HepG2 (cell line): ENCODE results near the gene CLRN3. TPM values are rescaled to one million over a fixed set of nuclear protein-coding genes. Genes with fewer than 3 reads are reported as not detected.
A peak's percentile ranks its signal among the peaks of the same experiment; 100 is the strongest.

ENCODE experiments used
- ATAC-seq: fragments of 200-7000 bp; cut with Tn5 transposase; 3 replicates; pipeline ENCODE4 v1.9.1; 2020; ENCODE audit warnings: mild to moderate bottlenecking, moderate library complexity
- BruUV-seq: library from RNA; stranded (reverse); fragments of 400-500 nt; replicated peaks from 2 replicates; lab custom pipeline; 2021; lab: Mats Ljungman, UMichigan
- CTCF ChIA-PET: fragments of 300-600 bp; formaldehyde crosslinking; extraction: SDS; loops from one replicate; lab custom pipeline; 2021; ENCODE audit warnings: low total read pairs, inconsistent platforms, low intra/inter-chr PET ratio; lab: Yijun Ruan, JAX
- POLR2A ChIA-PET: fragments of 350-600 bp; sonication (Branson Sonifier 250); formaldehyde crosslinking; loops from one replicate; lab custom pipeline; 2020; ENCODE audit warnings: antibody characterized with exemption, inconsistent platforms; lab: Yijun Ruan, JAX
- DNase-seq: peaks from one replicate; pipeline ENCODE4 v3.0.0-alpha.2; 2015; ENCODE audit warnings: low spot score
- FAIRE-seq: peaks from 3 replicates; lab custom pipeline; 2011; peaks lifted over from hg19 to GRCh38; lab: Jason Lieb, UNC
- H2AFZ ChIP-seq: one replicate; pipeline ENCODE4 v1.6.1; 2011; ENCODE audit warnings: low read length, inconsistent platforms
- H3K27ac ChIP-seq: fragments of 300-600 bp; 3 replicates; pipeline ENCODE4 v1.8.0; 2011; ENCODE audit warnings: mixed run types, mild to moderate bottlenecking, mixed read lengths, low read length, inconsistent platforms; ENCODE audit not compliant: insufficient read depth; ENCODE audit errors: extremely low read length
- H3K27me3 ChIP-seq, 2 experiments: fragments of 200-600 bp in 1 of 2; 2 replicates in 1 of 2; 3 replicates in 1 of 2; pipeline versions ENCODE4 v1.6.0 to v1.8.0; 2011; ENCODE audit warnings: low read length in 2 of 2, mild to moderate bottlenecking in 2 of 2, moderate library complexity in 2 of 2, inconsistent platforms in 1 of 2; ENCODE audit not compliant: insufficient read depth in 2 of 2, control insufficient read depth in 1 of 2
- H3K36me3 ChIP-seq, 2 experiments: fragments of 200-600 bp in 1 of 2; replicated peaks in 1 of 2; 2 replicates in 1 of 2; 3 replicates in 1 of 2; pipeline versions ENCODE4 v1.5.1 to v1.8.0; 2011; ENCODE audit warnings: low read length in 2 of 2, inconsistent platforms in 1 of 2; ENCODE audit not compliant: insufficient read depth in 2 of 2, control insufficient read depth in 1 of 2
- H3K4me1 ChIP-seq: 2 replicates; pipeline ENCODE4 v1.5.1; 2012; ENCODE audit warnings: low read length, inconsistent platforms; ENCODE audit not compliant: insufficient read depth
- H3K4me2 ChIP-seq: 2 replicates; pipeline ENCODE4 v1.6.0; 2011; ENCODE audit warnings: low read depth, low read length, inconsistent platforms
- H3K4me3 ChIP-seq, 3 experiments: fragments of 200-600 bp in 1 of 3; sonication (generic), shearing (Covaris generic) in 1 of 3; replicated peaks in 1 of 3; 2 replicates each; pipeline ENCODE4 v1.5.1; 2011 to 2016; ENCODE audit warnings: low read length in 3 of 3, inconsistent platforms in 2 of 3, low read depth in 2 of 3, mild to moderate bottlenecking in 2 of 3, control low read depth in 1 of 3, mixed read lengths in 1 of 3; ENCODE audit not compliant: insufficient read depth in 1 of 3
- H3K79me2 ChIP-seq: one replicate; pipeline ENCODE4 v1.6.1; 2011; ENCODE audit warnings: low read length, inconsistent platforms; ENCODE audit not compliant: insufficient read depth
- H3K9ac ChIP-seq: 2 replicates; pipeline ENCODE4 v1.6.0; 2011; ENCODE audit warnings: mild to moderate bottlenecking, low read depth, low read length, inconsistent platforms; ENCODE audit not compliant: insufficient read depth
- H3K9me3 ChIP-seq: 2 replicates; pipeline ENCODE4 v1.5.1; 2012; ENCODE audit warnings: mild to moderate bottlenecking, low read length
- H4K20me1 ChIP-seq: 2 replicates; pipeline ENCODE4 v1.6.0; 2011; ENCODE audit warnings: inconsistent platforms, mild to moderate bottlenecking, low read length, moderate library complexity; ENCODE audit not compliant: insufficient read depth
- AGO2 ChIP-seq: fragments of 200-400 bp; formaldehyde crosslinking; optimal IDR thresholded peaks from 2 replicates; pipeline ENCODE3; 2017; ENCODE audit warnings: mild to moderate bottlenecking, low read depth, low read length, moderate library complexity
- CREB1 ChIP-seq, 2 experiments: fragments of 450-650 bp in 1 of 2; IDR thresholded peaks; 2 replicates each; pipeline ENCODE4 v1.6.1; 2016 to 2017; ENCODE audit warnings: control low read depth in 1 of 2, mild to moderate bottlenecking in 1 of 2, missing compliant biosample characterization in 1 of 2, missing genetic modification characterization in 1 of 2
- FOXA1 ChIP-seq, 2 experiments: fragments of 450-650 bp in 1 of 2; sonication (generic) in 1 of 2; formaldehyde crosslinking in 1 of 2; IDR thresholded peaks; 2 replicates each; pipeline versions ENCODE4 v1.4.0 to v1.6.1; 2016 to 2020; ENCODE audit warnings: missing genetic modification reagents in 1 of 2
- IKZF1 ChIP-seq: fragments of 450-650 bp; IDR thresholded peaks from 2 replicates; pipeline ENCODE4 v1.7.1; 2016
- MTF2 ChIP-seq: sonication (generic); formaldehyde crosslinking; IDR thresholded peaks from 2 replicates; pipeline ENCODE4 v1.5.0; 2020; ENCODE audit warnings: missing genetic modification reagents, borderline replicate concordance
- NFKB2 ChIP-seq: sonication (generic); formaldehyde crosslinking; IDR thresholded peaks from 2 replicates; pipeline ENCODE4 v1.4.0; 2020; ENCODE audit warnings: missing genetic modification reagents, borderline replicate concordance
- PCBP1 ChIP-seq: fragments of 200-400 bp; formaldehyde crosslinking; IDR thresholded peaks from 2 replicates; pipeline ENCODE4 v1.6.1; 2017; ENCODE audit warnings: mild to moderate bottlenecking, low read depth, low read length, borderline replicate concordance
- PRMT3 ChIP-seq: sonication (generic); formaldehyde crosslinking; IDR thresholded peaks from 2 replicates; pipeline ENCODE4 v1.8.1; 2022; ENCODE audit warnings: low read depth, mild to moderate bottlenecking, moderate library complexity, missing genetic modification reagents, borderline replicate concordance
- RFXAP ChIP-seq: sonication (generic); formaldehyde crosslinking; IDR thresholded peaks from 2 replicates; pipeline ENCODE4 v1.4.0; 2020; ENCODE audit warnings: missing genetic modification reagents, borderline replicate concordance
- ZBTB7B ChIP-seq: sonication (generic); formaldehyde crosslinking; IDR thresholded peaks from 2 replicates; pipeline ENCODE4 v1.4.0; 2020; ENCODE audit warnings: missing genetic modification reagents
- ZSCAN9 ChIP-seq: IDR thresholded peaks from 2 replicates; pipeline ENCODE4 v1.6.1; 2016; ENCODE audit warnings: borderline replicate concordance
- WGBS: methylation state at CpG from one replicate; pipeline ENCODE4 v1.1.6; 2017; ENCODE audit warnings: low lambda C conversion rate; 5-methylcytosine and 5-hydroxymethylcytosine counted together
- in situ Hi-C: cut with HindIII; loops from 2 replicates; pipeline ENCODE4 v1.10.0; 2017; ENCODE audit warnings: low pct_unique_long_range_greater_than_20kb; ENCODE audit not compliant: extremely low pct_ligation_motif_present
- intact Hi-C: fragments of 100-400 bp; cut with micrococcal nuclease; formaldehyde crosslinking; loops from one replicate; pipeline ENCODE4 v1.10.0; 2022; ENCODE audit not compliant: unreplicated experiment
- polyA plus RNA-seq, 8 experiments: library from polyadenylated mRNA; depleted of rRNA in 3 of 8; stranded (reverse) in 7 of 8; unstranded in 1 of 8; fragments of >200 nt; fragmentation: Illumina TruSeq in 4 of 8; extraction: Trizol in 4 of 8; gene quantifications; 2 replicates each; pipeline versions ENCODE4 v1.2.1 to v1.2.3, GENCODE V29; 2011 to 2016; ENCODE audit warnings: low read depth in 4 of 8, missing spikeins in 1 of 8, mixed read lengths in 1 of 8; ENCODE audit not compliant: insufficient read depth in 1 of 8
- total RNA-seq, 5 experiments: library from RNA; depleted of rRNA; stranded (reverse); fragments of >200 nt; fragmentation: Illumina TruSeq; extraction: Trizol; gene quantifications; 2 replicates each; pipeline ENCODE4 v1.2.3, GENCODE V29; 2016; ENCODE audit warnings: low read depth in 1 of 5
- TF ChIP-seq, protein P1 (sequence below): IDR thresholded peaks from 2 replicates; pipeline ENCODE4 v1.6.1; 2016; ENCODE audit warnings: low read depth

The CLRN3 gene
- total and polyA plus RNA-seq, 2 of the 13 experiments (the other 11 are each of a cell fraction or from before 2014, with no cell fraction given): not detected

- in situ Hi-C loops: no loop called here
- no peaks in the 10 kb centered on the region for H3K79me2 ChIP-seq
- TF ChIP-seq CREB1 (IDR thresholded peaks at IDR 0.05): 0 out of 2 replicates have a peak, but pooled peaks have one; percentile 29
- no peak for TF ChIP-seq CREB1 (CRISPR knock-in tag; IDR thresholded peaks at IDR 0.05)
- no peak for TF ChIP-seq FOXA1 (IDR thresholded peaks at IDR 0.05)
- TF ChIP-seq FOXA1 (CRISPR knock-in tag; IDR thresholded peaks at IDR 0.05): no peak
- TF ChIP-seq, all 625 proteins: peak for 1
- Histone ChIP-seq H3K4me3 (no peak overlapping the region), H3K4me2 (no peak overlapping the region), H4K20me1 (no peaks in the 10 kb centered on the region), H3K9ac (no peak overlapping the region), H3K36me3 (no peaks in the 10 kb centered on the region), H3K27ac (no peak overlapping the region), H3K9me3 (no peaks in the 10 kb centered on the region), H2AFZ (no peak overlapping the region), H3K27me3 (peaks cover 1 to 13% of the 10 kb centered on the region in 2 experiments; a peak in 3 of 5 replicates), H3K4me1 (no peaks in the 10 kb centered on the region)
- ChIA-PET POLR2A (no interaction called here), CTCF (no interaction called here)
- no TSS peak for BruUV-seq
- FAIRE-seq (no peak), ATAC-seq (no peak), DNase-seq (no peak)
- WGBS: 2% methylated on average over 4 of the region's 4 CpGs
- intact Hi-C loops: no loop called here
Observed at GRCh38 chr10:127836176-127836575, 56.6 kb downstream of the CLRN3 start.

DNA sequence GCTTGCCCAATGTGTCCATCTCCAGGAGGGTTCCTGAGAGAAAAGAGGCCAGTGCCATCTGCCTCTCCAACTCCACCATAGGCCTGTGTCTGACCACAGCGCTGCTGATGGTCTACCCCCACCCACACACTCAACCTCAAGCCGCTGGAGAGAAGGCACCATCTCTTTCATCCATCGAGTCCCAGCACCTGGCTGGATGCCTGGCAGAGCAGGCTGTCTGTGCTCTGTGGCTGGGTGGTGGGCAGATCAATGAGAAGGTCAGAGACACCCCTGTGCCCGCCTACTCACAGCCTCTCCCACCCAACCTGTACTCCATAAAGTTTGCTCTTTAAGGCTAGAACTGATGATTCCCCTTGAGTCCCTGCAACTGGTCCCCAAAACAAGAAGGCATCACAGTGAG, 58.0 kb downstream of the CLRN3 start:
- Histone ChIP-seq H3K9me3 (no peaks in the 10 kb centered on the region), H3K27ac (no peak overlapping the region), H3K4me2 (no peak overlapping the region), H3K27me3 (peaks cover 0 to 15% of the 10 kb centered on the region in 2 experiments; a peak in 2 of 5 replicates), H4K20me1 (no peaks in the 10 kb centered on the region), H3K4me1 (no peaks in the 10 kb centered on the region), H3K9ac (no peak overlapping the region), H3K36me3 (no peaks in the 10 kb centered on the region), H2AFZ (no peak overlapping the region), H3K79me2 (no peaks in the 10 kb centered on the region), H3K4me3 (no peak overlapping the region)
- DNase-seq (no peak), FAIRE-seq (no peak), ATAC-seq (no peak)
- BruUV-seq: no TSS peak
- ChIA-PET POLR2A (no interaction called here), CTCF (no interaction called here)
- intact Hi-C loops (no loop called here), in situ Hi-C loops (no loop called here)
- TF ChIP-seq, protein P1, sequence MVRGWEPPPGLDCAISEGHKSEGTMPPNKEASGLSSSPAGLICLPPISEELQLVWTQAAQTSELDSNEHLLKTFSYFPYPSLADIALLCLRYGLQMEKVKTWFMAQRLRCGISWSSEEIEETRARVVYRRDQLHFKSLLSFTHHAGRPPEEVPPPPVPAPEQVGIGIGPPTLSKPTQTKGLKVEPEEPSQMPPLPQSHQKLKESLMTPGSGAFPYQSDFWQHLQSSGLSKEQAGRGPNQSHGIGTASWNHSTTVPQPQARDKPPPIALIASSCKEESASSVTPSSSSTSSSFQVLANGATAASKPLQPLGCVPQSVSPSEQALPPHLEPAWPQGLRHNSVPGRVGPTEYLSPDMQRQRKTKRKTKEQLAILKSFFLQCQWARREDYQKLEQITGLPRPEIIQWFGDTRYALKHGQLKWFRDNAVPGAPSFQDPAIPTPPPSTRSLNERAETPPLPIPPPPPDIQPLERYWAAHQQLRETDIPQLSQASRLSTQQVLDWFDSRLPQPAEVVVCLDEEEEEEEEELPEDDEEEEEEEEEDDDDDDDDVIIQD: no peak
- no peak for TF ChIP-seq MTF2 (CRISPR knock-in tag)
- no peak for TF ChIP-seq ZSCAN9 (CRISPR knock-in tag)
- TF ChIP-seq RFXAP (CRISPR knock-in tag): no peak
- TF ChIP-seq IKZF1: no peak
- TF ChIP-seq ZBTB7B (CRISPR knock-in tag): no peak
- TF ChIP-seq AGO2: no peak
- TF ChIP-seq PRMT3 (CRISPR knock-in tag): no peak
- TF ChIP-seq PCBP1: no peak
- no peak for TF ChIP-seq NFKB2 (CRISPR knock-in tag)
- WGBS: 0% methylated on average over 1 of the region's 4 CpGs
